GM21717 (cell line): ENCODE results near the gene MRPS2.
"Not testable (repeated sequence)": the region's sequence is repeated elsewhere in the genome, so short reads cannot be mapped to it uniquely, and the experiment has no call there.

Experiments used
- ATAC-seq: cut with Tn5 transposase; IDR thresholded peaks from one replicate; pipeline ENCODE4 v1.9.1; 2021; ENCODE audit warnings: mild to moderate bottlenecking, moderate library complexity; ENCODE audit not compliant: unreplicated experiment

Gene MRPS2

GRCh38 chr9:135513351-135513846 is 12.9 kb downstream of the MRPS2 start:
- ATAC-seq = no peak

GRCh38 chr9:135513906-135514305 is 13.4 kb downstream of the MRPS2 start:
- not testable (repeated sequence) for ATAC-seq

GRCh38 chr9:135514342-135515082 is 14.0 kb downstream of the MRPS2 start:
- ATAC-seq = no peak

- no peak for ATAC-seq
Measured at GRCh38 chr9:135515083-135515951, 14.8 kb downstream of the MRPS2 start.

DNA sequence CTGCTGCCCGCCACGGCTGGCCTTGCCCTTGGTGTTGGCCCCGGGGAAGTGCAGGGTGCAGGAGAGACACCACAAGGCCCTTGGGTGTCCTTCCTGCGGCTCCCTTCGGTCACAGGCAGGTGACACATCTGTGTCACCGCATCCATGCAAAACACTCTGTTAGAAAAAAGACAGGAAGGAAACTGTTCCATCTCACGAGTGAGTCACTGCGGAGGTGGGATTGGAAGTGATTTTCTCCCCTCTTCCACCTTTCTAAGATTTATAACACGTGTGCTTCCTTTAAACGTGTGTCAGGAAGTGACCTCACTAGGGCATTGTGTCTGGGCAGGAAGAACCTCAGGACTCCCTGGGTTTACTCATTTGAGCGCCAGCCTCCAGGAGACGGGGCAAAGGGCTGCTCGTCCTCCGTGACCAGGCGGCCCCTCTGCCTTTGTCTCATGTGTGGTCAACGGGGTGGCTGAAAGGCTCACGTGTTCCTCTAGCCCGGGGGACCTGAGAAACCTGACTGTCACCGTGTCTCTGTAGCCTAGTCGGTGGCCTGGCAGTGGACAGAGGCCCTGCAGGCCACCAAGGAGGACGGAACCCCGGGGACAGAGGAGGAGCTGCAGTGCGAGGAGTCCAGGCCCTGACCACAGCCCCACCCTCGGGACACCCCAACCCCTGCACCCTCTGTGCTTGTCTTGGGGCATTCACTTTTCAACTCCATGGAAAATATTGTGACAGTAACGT is 15.8 kb downstream of the MRPS2 start:
- no peak for ATAC-seq

DNA sequence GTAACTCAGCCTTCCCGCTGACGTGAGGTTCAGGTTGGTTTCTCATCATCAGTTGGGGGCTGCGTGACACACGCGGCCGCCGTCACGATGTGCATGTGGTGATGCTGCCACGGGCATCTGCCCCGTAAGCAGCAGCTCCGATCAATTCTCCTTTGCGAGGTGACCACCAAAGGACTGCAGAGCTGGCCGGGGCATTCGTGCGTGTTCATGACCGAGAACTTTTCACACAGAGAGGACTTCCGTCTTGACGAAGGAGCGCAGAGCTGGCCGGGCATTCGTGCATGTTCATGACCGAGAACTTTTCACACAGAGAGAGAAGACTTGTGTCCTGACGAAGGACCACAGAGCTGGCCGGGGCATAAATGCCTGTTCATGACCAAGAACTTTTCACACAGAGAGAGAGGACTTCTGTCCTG is 16.9 kb downstream of the MRPS2 start:
- no peak for ATAC-seq

GRCh38 chr9:135519179-135519971 is 18.9 kb downstream of the MRPS2 start:
- ATAC-seq = no peak

DNA sequence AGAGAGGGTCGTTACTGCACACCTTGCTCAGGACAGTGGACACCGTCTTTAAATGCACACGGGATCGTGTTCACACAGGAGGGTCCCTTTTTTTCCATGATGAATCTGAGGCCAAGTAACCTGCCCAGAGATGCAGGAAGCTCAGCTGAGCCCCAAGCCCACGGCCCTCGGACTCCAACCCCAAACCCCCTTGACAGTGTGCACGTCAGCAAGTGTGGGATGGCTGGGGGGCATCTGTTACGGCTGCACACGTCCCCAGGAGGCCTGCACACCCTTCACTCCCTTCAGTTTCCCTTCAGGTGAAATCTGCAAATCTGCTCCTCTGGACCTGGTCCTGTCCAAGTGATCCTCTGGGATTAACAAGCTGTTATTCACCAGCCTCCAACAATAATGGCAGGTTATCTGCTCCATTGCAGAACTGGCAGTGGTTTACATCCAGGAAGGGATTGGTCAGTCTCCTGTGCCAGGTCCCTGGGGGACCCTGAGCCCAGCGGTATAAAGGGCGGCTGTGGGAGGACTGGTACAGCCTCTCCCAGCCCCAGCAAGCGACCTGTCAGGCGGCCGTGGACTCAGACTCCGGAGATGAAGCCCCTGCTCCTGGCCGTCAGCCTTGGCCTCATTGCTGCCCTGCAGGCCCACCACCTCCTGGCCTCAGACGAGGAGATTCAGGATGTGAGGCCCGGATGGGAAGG is 20.6 kb downstream of the MRPS2 start, which contains the start of gene LCN1:
TSS of gene LCN1 (plus strand) at position 525 of the 692 bp plus-strand sequence. CDS start at position 583, 58 bp downstream.
- no peak for ATAC-seq

DNA sequence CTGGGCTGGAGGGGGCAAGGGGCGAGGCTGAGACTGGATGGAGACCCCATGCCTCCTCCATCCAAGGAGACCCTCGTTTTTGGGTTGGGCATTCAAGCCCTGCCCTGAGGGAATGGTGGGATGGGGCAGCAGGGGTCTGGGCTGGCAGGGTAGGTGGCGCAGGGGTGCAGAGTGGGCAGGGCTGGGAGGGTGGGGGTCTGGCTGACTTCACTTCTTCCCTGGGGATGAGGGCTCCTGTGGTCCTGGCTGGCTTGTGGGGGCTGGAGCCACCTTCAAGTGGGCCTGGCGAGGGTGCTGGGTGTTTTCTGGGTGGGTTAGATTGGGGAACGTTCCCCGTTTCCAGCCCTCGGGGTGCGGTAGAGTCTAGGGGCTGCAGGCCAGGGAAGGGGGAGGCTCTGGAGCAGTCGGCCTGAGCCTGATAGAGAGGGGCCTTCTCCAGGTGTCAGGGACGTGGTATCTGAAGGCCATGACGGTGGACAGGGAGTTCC is 21.2 kb downstream of the MRPS2 start:
- no peak for ATAC-seq

- no peak for ATAC-seq
Measured at GRCh38 chr9:135522137-135522877, 21.8 kb downstream of the MRPS2 start.

DNA sequence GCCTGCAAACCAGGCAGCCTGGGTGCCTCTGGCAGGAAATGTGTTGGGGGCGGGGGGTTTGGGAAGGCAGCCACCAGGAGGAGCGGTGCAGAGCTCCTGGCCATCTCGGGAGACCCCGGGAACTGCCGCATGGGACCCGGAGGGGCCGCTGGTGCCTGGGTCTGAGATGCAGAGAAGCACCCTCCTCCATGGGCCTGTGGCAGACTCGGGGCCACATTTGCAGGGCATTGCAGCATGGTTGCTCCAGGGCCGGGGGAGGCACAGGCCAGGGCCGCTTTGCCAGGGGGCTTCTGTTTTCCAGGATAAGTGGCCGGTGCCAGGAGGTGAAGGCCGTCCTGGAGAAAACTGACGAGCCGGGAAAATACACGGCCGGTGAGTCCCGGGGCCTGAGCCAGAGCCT is 22.4 kb downstream of the MRPS2 start:
- ATAC-seq = no peak

DNA sequence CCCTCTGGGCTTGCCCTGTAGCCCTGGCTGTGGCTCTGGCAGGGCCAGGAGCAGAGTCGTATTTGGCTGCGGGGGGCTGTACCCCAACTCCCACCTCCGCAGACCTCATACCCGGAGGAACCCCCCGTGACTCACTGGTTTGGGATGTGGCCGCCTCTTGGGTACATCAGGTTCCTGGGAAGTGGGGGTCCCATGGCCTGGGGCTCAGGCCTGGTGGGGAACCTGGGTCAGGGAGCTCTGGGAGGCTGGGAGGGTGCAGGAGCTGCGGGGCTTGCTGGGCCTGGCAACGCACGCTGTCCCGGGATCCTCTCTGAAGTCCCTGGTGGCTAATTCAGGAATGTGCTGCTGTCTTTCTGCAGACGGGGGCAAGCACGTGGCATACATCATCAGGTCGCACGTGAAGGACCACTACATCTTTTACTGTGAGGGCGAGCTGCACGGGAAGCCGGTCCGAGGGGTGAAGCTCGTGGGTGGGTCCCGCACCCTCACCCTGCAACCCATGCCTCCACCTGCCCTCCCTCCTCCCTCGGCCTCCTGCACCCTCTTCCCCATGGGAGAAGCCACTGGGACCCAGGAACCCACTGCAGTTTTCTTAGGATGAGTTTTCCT is 23.1 kb downstream of the MRPS2 start:
- no peak for ATAC-seq

GRCh38 chr9:135524130-135524861 is 23.8 kb downstream of the MRPS2 start:
- ATAC-seq = no peak

DNA sequence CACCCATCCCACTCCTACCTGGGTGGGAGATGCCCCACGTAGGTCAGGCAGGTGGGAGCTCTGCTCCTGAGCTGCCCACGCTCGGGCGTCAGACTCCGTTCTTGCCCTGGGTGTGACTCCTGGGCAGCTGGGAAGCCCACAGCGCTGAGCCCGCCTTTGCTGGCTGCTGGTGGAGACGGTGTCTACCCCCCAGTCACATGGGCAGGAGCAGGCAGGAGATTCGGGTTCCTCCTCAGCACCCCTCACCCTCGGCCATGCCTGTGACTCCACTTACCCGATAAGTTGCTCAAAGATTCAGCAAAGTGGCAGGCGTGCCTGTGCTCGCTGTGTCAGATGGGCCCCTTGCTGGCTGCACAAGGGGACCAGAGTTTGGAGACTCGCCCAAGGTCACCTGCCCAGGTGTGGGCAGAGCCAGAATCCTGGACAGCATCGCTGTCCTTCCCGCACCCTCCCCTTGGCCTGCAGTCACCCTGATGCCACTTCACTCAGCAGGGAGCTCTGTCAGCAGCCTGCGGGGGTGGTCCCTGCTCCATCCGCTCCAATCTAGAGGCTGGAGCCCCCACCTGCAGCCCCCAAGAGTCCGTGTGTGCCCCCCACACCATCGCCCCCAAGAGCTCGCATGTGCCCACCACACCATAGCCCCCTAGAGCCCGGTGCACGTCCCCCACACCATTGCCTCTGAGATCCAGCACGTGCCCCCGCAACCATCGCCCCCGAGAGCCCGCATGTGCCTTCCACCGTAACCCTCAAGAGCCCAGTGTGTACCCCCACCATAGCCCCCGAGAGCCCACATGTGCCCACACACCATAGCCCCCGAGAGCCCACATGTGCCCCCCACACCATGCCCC is 25.0 kb downstream of the MRPS2 start:
- ATAC-seq = no peak

GRCh38 chr9:135526089-135526729 is 25.7 kb downstream of the MRPS2 start:
- ATAC-seq = no peak
